C4-2B (cell line): Measurements from ENCODE around the gene VANGL1.

Experiments used
- CTCF ChIP-seq: fragments of 450-650 bp; conservative IDR thresholded peaks from 2 replicates; pipeline ENCODE4 v1.5.1; 2017; ENCODE audit warnings: mild to moderate bottlenecking
- ZFX ChIP-seq: fragments of 450-650 bp; IDR thresholded peaks from 2 replicates; pipeline ENCODE4 v1.6.1; 2017

- TF ChIP-seq CTCF (no peak), ZFX (no peak)
Measured at GRCh38 chr1:115714572-115715141, 72.9 kb downstream of the VANGL1 start.
